Tracheal epithelial cell (primary cell): Measurements from ENCODE around the gene ATP6V1D. TPM values are rescaled to one million over a fixed set of nuclear protein-coding genes. Genes with fewer than 3 reads are reported as not detected.

ENCODE experiments used
- total RNA-seq: library from RNA; depleted of rRNA; stranded (reverse); fragments of >200 nt; gene quantifications from 2 replicates; pipeline ENCODE4 v1.2.1, GENCODE V29; 2014

Gene ATP6V1D
- total RNA-seq, result 108 and 109 TPM in 2 replicates

GRCh38 chr14:67359775-67360469, at the start of gene ATP6V1D, which contains the start of gene EIF2S1:
ATP6V1D (minus strand) TSS chr14:67359804; CDS start chr14:67359698, 106 bp downstream.
EIF2S1 (plus strand) TSS chr14:67360328; CDS start chr14:67364768, 4,440 bp downstream.

Other genes with a start within 250 kb of the ATP6V1D start
- gene GARIN2, start 170.4 kb downstream of the ATP6V1D start, total RNA-seq, result not detected in 2 replicates
- 17.4 and 20.5 TPM in 2 replicates for gene PALS1, start 118.4 kb downstream of the ATP6V1D start, total RNA-seq
- gene EIF2S1, start 524 bp upstream of the ATP6V1D start, total RNA-seq, result 199 and 315 TPM in 2 replicates
- gene PLEK2, start 52.4 kb upstream of the ATP6V1D start, total RNA-seq, result 50.1 and 88.7 TPM in 2 replicates
- 0.43 and 1.9 TPM in 2 replicates for gene TMEM229B, start 128.9 kb upstream of the ATP6V1D start, total RNA-seq
- gene PLEKHH1, start 173.5 kb upstream of the ATP6V1D start, total RNA-seq, result 2.9 and 4.0 TPM in 2 replicates
- 18.1 and 20.0 TPM in 2 replicates for gene PIGH, start 240.5 kb upstream of the ATP6V1D start, total RNA-seq